ENCODE measurements around the gene SLC47A2.

DNA sequence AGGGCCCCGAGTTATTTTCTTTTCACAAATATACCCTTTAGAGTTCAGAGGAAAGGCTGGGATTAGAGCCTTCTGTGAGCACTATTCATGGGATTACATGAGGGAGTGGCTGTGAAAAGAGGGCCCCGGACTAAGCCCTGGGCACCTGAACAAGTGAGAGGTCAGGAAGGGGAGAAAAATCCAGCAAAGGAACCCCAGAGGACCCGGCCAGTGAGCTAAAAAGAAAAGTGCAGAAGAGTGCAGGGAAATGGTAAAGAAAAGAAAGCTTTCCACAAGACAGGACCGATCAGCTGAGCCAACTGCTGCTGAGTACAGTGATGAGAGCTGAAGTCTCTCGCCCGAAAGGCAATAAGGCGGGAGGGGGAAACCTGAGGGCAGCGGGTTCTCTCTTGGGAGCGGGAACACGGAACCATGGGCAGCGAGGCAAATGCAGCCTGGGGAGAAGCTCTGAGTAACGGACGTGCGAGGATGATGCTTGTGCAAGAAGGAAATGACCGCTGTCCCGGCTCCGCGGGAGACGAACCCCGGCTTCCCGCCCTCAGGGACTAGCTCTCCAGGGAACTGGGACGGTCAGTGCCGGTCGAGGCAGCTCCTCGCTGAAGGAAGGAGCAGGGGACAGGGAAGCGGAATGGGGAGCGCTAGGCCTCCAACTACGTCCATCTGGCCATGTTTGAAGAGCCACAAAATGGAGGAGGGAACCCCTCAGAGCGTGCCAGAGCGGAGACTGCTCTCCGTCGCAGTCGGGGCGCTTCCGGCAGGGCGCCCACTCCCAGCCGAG is 68.5 kb downstream of the SLC47A2 start:
- TF ChIP-seq, protein P1, sequence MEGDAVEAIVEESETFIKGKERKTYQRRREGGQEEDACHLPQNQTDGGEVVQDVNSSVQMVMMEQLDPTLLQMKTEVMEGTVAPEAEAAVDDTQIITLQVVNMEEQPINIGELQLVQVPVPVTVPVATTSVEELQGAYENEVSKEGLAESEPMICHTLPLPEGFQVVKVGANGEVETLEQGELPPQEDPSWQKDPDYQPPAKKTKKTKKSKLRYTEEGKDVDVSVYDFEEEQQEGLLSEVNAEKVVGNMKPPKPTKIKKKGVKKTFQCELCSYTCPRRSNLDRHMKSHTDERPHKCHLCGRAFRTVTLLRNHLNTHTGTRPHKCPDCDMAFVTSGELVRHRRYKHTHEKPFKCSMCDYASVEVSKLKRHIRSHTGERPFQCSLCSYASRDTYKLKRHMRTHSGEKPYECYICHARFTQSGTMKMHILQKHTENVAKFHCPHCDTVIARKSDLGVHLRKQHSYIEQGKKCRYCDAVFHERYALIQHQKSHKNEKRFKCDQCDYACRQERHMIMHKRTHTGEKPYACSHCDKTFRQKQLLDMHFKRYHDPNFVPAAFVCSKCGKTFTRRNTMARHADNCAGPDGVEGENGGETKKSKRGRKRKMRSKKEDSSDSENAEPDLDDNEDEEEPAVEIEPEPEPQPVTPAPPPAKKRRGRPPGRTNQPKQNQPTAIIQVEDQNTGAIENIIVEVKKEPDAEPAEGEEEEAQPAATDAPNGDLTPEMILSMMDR (IDR thresholded peaks at IDR 0.05) = no peak
- TF ChIP-seq ZFX (IDR thresholded peaks at IDR 0.05; ENCODE audit: borderline replicate concordance) = no peak
